NCI-H524 treated with DMSO at 0.1 percent for 48 hours (cell line): ENCODE measurements around the gene DNM1L.

Experiments used
- DNase-seq: peaks from one replicate; lab custom pipeline; 2025; lab: John Stamatoyannopoulos, UW

Gene DNM1L

DNA sequence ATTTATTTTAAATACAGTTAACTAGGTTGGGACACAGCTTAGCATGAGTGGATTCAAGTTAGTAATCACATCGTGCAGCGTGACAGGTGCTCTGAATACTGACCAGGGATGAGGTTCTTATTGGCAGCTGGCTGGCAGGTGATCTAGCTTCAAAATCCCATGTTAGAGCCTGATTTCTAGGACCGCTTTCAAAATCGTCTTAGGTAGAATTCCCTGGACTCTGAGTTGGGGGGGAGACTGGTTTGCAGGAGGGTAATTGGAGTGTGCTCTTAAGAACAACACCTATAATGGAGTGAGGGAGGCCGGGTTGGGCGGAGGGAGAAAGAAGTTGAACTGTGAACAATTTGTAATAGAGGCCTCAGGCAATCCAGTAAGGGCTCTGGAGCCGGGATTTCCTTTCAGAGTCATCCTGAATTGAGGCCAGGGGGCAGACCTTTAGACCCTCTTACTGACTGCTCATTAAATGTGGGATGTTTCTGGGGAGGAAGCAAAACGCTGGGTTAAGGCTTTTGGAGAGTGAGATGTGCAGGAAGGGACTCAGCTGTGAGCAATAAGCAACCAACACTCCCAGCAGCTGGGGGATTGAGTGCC lies 77.5 kb downstream of the DNM1L start:
- DNase-seq = peak; percentile 84

DNA sequence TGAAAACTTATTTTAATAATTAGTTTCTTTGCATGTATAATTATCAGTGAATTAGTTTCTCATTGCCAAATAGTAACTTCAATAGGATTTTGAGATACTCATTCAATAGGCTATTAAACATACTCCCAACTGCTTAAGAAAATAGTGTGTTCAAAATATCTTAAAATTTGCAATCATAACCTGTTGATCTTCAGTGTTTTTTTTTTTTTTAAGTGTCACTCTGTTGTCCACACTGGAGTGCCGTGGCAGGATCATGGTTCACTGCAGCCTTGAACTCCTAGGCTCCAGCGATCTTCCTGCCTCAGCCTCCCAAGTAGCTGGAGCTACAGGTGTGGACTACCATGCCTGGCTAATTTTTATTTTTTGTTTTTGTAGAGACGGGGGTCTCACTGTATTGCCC lies 78.1 kb downstream of the DNM1L start:
- DNase-seq = no peak

DNA sequence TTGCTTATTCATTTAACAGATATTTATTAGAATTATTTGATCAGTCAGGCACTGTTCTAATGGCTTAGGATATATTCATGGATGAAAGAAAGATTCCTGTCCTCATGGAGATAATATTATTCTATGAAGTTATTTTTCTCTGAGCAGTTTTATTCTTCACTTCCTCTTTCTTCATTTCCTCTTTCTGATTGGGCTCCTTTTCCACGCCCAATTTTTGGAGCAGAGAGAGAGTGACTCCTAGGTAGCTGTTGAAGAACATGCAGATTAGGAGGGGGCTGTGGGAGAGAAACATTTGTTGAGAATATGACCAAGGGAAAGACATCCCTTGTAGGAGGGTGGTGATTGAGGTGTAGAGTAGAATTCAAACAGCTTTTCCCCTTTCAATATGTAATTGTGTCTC lies 82.6 kb downstream of the DNM1L start:
- DNase-seq = no peak

DNA sequence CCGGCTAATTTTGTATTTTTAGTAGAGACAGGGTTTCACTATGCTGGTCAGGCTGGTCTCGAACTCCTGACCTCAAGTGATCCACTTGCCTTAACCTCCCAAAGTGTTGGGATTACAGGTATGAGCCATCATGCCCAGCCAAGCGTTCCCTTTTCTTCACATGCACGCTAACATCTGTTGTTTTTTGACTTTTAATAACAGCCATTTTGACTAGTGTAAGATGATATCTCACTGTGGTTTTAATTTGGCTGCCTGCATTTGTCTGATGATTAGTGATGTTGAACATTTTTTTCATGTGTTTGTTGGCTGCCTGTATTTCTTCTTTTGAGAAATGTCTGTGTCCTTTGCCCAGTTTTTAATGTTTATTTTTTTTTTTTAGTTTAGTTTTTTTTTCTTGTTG lies 86.8 kb downstream of the DNM1L start:
- peak; percentile 69 for DNase-seq

- DNase-seq = no peak
These were observed 89.4 kb downstream of the DNM1L start for GRCh38 chr12:32768518-32768917.

- DNase-seq = no peak
These were observed 91.0 kb downstream of the DNM1L start for GRCh38 chr12:32770141-32770540.

DNA sequence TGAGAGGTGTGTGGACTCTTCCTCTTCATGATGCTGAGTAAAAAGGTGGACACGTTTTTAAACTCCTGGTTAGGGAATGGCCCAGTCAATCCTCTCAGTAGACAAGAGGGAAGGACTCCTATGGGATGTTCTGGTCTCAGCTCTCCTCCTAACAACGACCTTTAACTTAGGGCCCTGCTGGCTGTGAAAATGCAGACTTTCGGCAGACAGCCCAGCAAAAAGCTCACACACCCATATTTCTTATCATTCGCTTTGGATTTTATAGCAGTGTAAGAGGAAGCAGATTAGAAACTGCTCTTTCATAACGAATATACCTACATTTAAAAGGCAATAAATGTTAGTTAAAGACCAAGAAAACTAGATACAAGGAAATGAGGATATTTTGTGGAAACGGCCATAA lies 94.6 kb downstream of the DNM1L start:
- no peak for DNase-seq

- no peak for DNase-seq
These were observed 97.2 kb downstream of the DNM1L start for GRCh38 chr12:32776258-32776657.

DNA sequence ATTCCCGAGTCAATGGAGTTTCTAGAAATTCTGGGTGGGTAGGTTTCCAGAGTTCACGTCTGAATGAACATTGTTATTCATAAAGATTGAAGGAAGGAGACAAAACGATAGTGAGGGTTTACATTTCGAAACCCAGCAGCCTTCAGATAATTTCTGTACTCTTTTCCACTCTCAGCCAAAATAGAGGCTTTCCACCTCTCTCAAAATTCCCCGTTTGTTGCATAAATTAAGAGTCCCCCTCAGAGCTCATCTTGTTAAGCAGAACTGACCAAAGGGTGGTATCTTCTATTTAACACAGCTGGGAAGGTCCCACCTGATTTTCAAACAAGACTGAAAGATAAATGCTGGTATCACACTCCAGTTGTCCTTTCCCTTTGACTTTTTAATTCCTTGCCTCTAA lies 98.1 kb downstream of the DNM1L start:
- no peak for DNase-seq

DNA sequence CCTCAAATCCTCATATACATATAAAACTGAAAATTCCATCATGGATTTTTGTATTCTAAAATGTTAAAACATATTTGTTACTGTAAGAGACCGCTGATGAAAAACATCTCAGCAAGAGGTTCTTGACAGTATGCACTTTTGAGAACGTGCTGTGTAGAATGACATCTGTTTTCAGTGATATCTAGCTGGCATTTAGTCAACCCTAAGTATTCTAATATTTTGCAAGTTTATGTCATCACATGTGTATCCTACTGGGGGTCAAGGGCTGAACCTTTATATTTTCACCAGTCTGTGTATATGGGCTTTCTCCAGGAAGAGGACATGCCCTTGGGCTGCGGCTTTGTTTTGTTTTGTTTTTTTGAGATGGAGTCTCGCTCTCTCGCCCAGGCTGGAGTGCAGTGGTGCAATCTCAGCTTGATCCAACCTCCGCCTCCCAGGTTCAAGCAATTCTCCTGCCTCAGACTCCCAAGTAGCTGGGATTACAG lies 98.6 kb downstream of the DNM1L start:
- DNase-seq = no peak

GRCh38 chr12:32780071-32780470 lies 101.0 kb downstream of the DNM1L start:
- DNase-seq = no peak

GRCh38 chr12:32783029-32783428 lies 103.9 kb downstream of the DNM1L start:
- DNase-seq = no peak

GRCh38 chr12:32785557-32785956 lies 106.5 kb downstream of the DNM1L start:
- DNase-seq = no peak

DNA sequence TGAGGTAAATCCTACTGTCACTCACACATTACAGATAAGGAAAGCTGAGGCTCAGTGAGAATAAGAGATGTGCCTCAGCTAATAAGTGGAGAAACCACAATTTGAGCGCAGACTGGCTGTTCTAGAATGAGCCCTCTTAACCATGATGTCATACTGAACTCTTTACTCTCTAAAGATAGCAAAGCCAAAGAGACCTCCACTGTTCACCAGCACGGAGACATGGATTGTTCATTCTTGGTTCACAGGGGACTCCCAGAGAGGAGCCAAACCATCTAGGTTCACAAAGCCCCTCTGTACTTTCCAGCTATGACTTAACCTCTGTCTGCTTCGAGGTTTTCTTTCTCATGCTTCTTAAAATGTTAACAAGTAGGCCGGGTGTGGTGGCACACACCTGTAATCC lies 109.3 kb downstream of the DNM1L start:
- DNase-seq = no peak

DNA sequence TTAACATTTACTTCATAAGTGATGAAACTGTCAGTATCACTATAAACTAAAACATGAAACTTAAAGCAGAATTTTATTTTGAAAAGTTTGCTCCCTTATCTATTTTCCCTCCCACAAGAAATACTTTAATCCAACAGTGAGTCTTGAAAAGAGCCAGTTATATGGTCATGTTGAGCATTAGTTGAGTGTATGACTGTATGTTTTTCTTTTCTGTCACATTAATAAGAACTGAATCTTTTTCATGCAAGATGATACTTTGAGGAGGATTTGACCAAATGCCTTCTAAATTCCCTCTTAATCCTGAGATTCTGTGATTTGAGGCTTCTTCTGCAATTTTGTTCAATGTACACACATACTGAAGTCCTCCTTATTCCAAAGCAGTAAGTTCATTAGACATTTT lies 110.3 kb downstream of the DNM1L start:
- DNase-seq = no peak

- peak; percentile 7 for DNase-seq
These were observed 110.8 kb downstream of the DNM1L start for GRCh38 chr12:32789916-32790315.

DNA sequence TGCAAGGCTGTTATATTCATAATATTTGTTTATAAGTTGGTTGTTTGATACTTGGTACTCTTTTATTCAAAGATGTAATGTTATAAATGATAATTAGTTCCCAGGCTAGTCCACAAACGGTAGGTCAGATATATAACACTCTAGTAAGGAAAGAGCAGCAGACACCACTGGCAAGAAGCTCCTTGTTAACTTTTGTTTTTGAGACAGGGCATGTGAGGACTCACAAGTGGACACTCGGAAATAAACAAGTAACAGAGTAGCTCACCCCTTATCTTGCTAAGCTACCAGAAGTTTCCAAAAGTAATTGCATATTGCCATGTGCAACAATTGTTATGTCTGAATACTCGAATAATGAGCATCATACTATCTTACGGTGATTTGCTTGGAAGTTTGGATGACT lies 115.2 kb downstream of the DNM1L start:
- no peak for DNase-seq
